Heart left ventricle (tissue), 13 donors: ENCODE results near the gene NALCN.

Source experiments
- POLR2A ChIP-seq, 2 donors: fragments of 450-650 bp; IDR thresholded peaks; one replicate each; pipeline ENCODE4 v1.6.1; 2017; ENCODE audit warnings: antibody characterized with exemption in 2 of 2, mild to moderate bottlenecking in 2 of 2, moderate library complexity in 2 of 2
- TF ChIP-seq, protein P1 (sequence below), 12 donors: fragments of 200-600 bp; sonication (generic) in 4 of 12; IDR thresholded peaks; one replicate each; pipeline versions ENCODE4 v1.5.0 to v1.8.0; 2018 to 2022; ENCODE audit warnings: antibody characterized with exemption in 12 of 12, mild to moderate bottlenecking in 5 of 12
- donor health status: ischemic (EF 13 %, LVEDD 7.1; RV severe dilation, severe dysfunction).
- donor health status: DM: no; HTN: yes; CAD: no.
- donor health status: DM: no; HTN: no; CAD: no.
- donor health status: ischemic (EF 25% LVEDD 6.9; RV normal size, moderate dysfunction).
- donor health status: ischemic (EF 25% LVEDD 5.7; RV mildly dilated, moderate dysfunction).
- donor health status: ischemic (EF 35%, LVEDD 5.7; RV mildly dilated, moderate dysfunction).
- donor health status: nonischemic (EF 11% LVEDD 7.7; RV severe dilation, severe dysfunction).
- donor health status: DM: yes; HTN: yes; CAD: no.
- donor health status: PGD.
- donor health status: ischemic (EF 29% LVEDD 5.4; RV normal size, mild dysfunction).
- donor health status: nonischemic (EF 23%, LVEDD 6.1; RV moderate dilation, normal function).

- TF ChIP-seq, protein P1, sequence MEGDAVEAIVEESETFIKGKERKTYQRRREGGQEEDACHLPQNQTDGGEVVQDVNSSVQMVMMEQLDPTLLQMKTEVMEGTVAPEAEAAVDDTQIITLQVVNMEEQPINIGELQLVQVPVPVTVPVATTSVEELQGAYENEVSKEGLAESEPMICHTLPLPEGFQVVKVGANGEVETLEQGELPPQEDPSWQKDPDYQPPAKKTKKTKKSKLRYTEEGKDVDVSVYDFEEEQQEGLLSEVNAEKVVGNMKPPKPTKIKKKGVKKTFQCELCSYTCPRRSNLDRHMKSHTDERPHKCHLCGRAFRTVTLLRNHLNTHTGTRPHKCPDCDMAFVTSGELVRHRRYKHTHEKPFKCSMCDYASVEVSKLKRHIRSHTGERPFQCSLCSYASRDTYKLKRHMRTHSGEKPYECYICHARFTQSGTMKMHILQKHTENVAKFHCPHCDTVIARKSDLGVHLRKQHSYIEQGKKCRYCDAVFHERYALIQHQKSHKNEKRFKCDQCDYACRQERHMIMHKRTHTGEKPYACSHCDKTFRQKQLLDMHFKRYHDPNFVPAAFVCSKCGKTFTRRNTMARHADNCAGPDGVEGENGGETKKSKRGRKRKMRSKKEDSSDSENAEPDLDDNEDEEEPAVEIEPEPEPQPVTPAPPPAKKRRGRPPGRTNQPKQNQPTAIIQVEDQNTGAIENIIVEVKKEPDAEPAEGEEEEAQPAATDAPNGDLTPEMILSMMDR (IDR thresholded peaks at IDR 0.05): no peak
- TF ChIP-seq POLR2A (IDR thresholded peaks at IDR 0.05): no peak
Observed at GRCh38 chr13:101289764-101290163, 126.5 kb downstream of the NALCN start.
